WI38 (cell line): ENCODE measurements around the gene ZSWIM8.

Source experiments
- H3K4me3 ChIP-seq: 2 replicates; pipeline ENCODE4 v1.5.1; 2011; ENCODE audit warnings: low read depth, mild to moderate bottlenecking, control low read depth, low read length
- TF ChIP-seq, protein P1 (sequence below): IDR thresholded peaks from 2 replicates; pipeline ENCODE4 v1.5.1; 2012; ENCODE audit warnings: low read depth, mild to moderate bottlenecking, control low read depth, low read length

Gene ZSWIM8

DNA sequence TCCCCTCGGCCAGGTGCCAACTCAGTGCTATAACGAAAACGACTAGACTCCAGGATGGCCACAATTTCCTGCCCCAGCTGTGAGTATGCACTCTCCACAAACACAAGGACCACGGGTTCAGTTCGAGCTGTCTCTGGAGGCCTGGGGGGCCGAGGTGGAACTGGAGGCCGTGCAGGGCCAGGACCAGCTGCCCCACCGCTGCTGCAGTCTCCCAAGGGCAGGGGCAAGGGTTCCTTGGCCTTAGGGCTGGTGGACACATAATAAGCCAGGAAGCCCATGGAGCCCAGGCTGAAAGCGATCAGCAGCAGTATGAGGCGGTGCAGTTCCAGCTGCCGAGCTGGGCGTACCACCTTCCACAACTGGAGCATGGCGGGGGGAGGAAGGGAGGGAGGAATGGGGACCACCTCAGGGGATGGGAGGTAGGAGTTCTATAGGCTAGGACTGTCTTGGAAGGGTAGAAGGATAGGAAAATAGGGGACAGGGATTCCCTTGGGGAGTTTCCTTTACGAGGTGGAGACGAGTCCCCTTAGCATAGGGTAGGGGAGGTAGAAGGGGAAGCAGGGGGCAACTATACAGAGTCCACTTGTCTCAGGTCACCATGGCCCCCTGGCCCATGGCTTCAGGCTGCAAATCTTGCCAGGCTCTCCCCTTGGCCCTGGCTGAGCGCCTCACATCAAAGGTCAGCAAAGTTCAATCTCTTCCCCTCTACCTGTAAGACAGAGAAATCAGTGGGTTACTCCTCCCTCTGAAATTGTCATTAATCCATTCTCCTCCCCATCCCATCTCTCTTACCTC, 22.8 kb downstream of the ZSWIM8 start:
- no peak overlapping the region for H3K4me3 ChIP-seq
- TF ChIP-seq, protein P1, sequence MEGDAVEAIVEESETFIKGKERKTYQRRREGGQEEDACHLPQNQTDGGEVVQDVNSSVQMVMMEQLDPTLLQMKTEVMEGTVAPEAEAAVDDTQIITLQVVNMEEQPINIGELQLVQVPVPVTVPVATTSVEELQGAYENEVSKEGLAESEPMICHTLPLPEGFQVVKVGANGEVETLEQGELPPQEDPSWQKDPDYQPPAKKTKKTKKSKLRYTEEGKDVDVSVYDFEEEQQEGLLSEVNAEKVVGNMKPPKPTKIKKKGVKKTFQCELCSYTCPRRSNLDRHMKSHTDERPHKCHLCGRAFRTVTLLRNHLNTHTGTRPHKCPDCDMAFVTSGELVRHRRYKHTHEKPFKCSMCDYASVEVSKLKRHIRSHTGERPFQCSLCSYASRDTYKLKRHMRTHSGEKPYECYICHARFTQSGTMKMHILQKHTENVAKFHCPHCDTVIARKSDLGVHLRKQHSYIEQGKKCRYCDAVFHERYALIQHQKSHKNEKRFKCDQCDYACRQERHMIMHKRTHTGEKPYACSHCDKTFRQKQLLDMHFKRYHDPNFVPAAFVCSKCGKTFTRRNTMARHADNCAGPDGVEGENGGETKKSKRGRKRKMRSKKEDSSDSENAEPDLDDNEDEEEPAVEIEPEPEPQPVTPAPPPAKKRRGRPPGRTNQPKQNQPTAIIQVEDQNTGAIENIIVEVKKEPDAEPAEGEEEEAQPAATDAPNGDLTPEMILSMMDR = no peak

- TF ChIP-seq, protein P1 = no peak
- no peak overlapping the region for H3K4me3 ChIP-seq
These were observed 23.8 kb downstream of the ZSWIM8 start for GRCh38 chr10:73809061-73809818.

GRCh38 chr10:73810358-73810734, 24.9 kb downstream of the ZSWIM8 start:
- TF ChIP-seq, protein P1 = no peak
- peak overlapping the region; percentile 76 for H3K4me3 ChIP-seq

DNA sequence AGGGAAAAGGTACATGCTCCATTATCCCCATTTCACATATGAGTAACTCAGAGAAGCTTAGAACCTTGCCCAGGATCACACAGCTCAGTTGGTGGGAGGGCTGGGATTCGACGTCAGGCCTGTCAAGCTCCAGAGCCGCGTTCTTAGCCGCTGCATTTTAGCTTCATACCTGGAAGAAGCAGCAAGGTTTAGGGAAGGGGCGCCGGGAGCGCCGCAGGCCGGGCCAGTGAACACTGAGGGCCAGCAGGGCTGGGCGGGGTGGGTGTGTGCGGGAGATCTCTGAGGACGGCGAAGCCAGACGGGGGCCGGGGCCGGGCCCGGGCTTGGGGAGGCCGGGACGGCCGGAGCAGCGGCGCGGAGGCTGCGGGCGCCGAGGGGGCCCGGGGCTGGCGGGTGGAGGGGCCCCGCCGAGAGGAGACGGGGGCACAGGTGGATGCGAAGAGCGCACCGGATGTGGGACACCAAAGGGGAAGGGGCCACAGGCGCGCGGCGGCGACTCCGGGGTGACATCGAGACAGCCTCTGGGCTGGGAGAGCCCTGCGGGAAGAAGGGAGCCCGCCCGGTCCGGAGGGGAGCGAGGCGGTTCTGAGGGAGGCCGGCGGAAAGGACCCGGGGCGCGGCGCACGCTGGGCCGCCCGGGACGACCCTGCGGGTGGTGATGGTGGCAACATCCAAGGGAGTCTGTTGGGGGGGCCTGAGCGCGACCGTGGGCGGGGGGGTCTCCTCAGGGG, 25.5 kb downstream of the ZSWIM8 start:
- TF ChIP-seq, protein P1 = no peak
- H3K4me3 ChIP-seq = peak overlapping the region; percentile 76

DNA sequence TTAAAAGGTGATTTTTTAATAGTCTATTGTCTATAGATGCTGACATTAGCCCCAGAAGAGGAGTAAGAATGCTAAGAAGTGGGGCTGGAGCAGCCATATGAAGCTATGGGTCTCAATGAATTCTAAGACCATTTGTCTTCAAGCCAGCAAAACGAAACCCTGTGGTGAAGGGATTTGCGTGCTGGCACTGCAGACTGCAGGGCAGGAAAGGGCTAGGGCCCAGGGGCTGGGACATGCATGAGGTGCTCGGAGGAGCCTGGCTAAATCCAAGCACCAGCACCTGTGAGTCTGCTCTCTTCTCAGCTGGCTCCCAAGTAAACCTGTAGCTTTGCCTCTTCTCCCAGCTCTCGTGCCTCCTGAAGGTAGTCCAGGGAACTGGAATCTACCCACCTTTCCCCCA, 27.3 kb downstream of the ZSWIM8 start:
- no peak overlapping the region for H3K4me3 ChIP-seq
- TF ChIP-seq, protein P1 = no peak

GRCh38 chr10:73813333-73813732, 27.9 kb downstream of the ZSWIM8 start:
- H3K4me3 ChIP-seq = no peak overlapping the region
- TF ChIP-seq, protein P1 = no peak
